ENCODE measurements around the gene RBM19.

- no peak for TF ChIP-seq CTCF (IDR thresholded peaks at IDR 0.05 in 8 of 11, conservative IDR thresholded peaks at IDR 0.05 in 3 of 11)
- no peak for TF ChIP-seq POLR2A (IDR thresholded peaks at IDR 0.05)
Measured at GRCh38 chr12:113962733-113963132, 3.4 kb downstream of the RBM19 start.
